HG03457 (cell line): ENCODE measurements around the gene DLG5.

Experiments
- ATAC-seq: cut with Tn5 transposase; IDR thresholded peaks from one replicate; pipeline ENCODE4 v1.9.1; 2021; ENCODE audit warnings: moderate number of reproducible peaks; ENCODE audit not compliant: unreplicated experiment

Gene DLG5

GRCh38 chr10:77828377-77828776 lies 98.2 kb downstream of the DLG5 start:
- no peak for ATAC-seq

- no peak for ATAC-seq
Observed at GRCh38 chr10:77827366-77827765, 99.2 kb downstream of the DLG5 start.

GRCh38 chr10:77825965-77826364 lies 100.6 kb downstream of the DLG5 start:
- ATAC-seq = no peak

GRCh38 chr10:77824908-77825307 lies 101.6 kb downstream of the DLG5 start:
- no peak for ATAC-seq

GRCh38 chr10:77823811-77824542 lies 102.6 kb downstream of the DLG5 start:
- ATAC-seq = no peak

GRCh38 chr10:77821551-77821950 lies 105.0 kb downstream of the DLG5 start:
- no peak for ATAC-seq

GRCh38 chr10:77821036-77821435 lies 105.5 kb downstream of the DLG5 start:
- no peak for ATAC-seq

- no peak for ATAC-seq
Observed at GRCh38 chr10:77820349-77820748, 106.2 kb downstream of the DLG5 start.

GRCh38 chr10:77819210-77820112 lies 107.1 kb downstream of the DLG5 start:
- ATAC-seq = no peak

GRCh38 chr10:77818378-77818777 lies 108.2 kb downstream of the DLG5 start:
- ATAC-seq = no peak

GRCh38 chr10:77817541-77817940 lies 109.0 kb downstream of the DLG5 start:
- no peak for ATAC-seq

GRCh38 chr10:77816311-77816710 lies 110.2 kb downstream of the DLG5 start:
- no peak for ATAC-seq

GRCh38 chr10:77812741-77813140 lies 113.8 kb downstream of the DLG5 start:
- no peak for ATAC-seq

- no peak for ATAC-seq
Observed at GRCh38 chr10:77811831-77812430, 114.6 kb downstream of the DLG5 start.

- ATAC-seq = no peak
Observed at GRCh38 chr10:77810446-77811335, 115.9 kb downstream of the DLG5 start.

- ATAC-seq = no peak
Observed at GRCh38 chr10:77809336-77809735, 117.2 kb downstream of the DLG5 start.

GRCh38 chr10:77807706-77808105 lies 118.8 kb downstream of the DLG5 start:
- no peak for ATAC-seq

- ATAC-seq = no peak
Observed at GRCh38 chr10:77806511-77807157, 119.9 kb downstream of the DLG5 start.

GRCh38 chr10:77805676-77806075 lies 120.9 kb downstream of the DLG5 start:
- ATAC-seq = no peak

- ATAC-seq = no peak
Observed at GRCh38 chr10:77804371-77804770, 122.2 kb downstream of the DLG5 start.
